Esophagus squamous epithelium (tissue), 5 donors: ENCODE results near the gene DICER1. TPM values are rescaled to one million over a fixed set of nuclear protein-coding genes. Genes with fewer than 3 reads are reported as not detected.

Experiments
- DNase-seq: peaks from one replicate; lab custom pipeline; 2025; lab: John Stamatoyannopoulos, UW
- H3K27ac ChIP-seq, 4 donors: fragments of 200-600 bp; sonication (generic); one replicate each; pipeline ENCODE4 v1.5.1; 2016 to 2019; ENCODE audit warnings: mild to moderate bottlenecking in 1 of 4
- H3K27me3 ChIP-seq, 4 donors: fragments of 200-600 bp; sonication (generic); 1 replicate in 3 of 4; 2 replicates in 1 of 4; pipeline versions ENCODE4 v1.5.1 to v1.6.0; 2017 to 2021; ENCODE audit warnings: antibody characterized with exemption in 1 of 4
- H3K36me3 ChIP-seq, 3 donors: fragments of 200-600 bp; sonication (generic); one replicate each; pipeline ENCODE4 v1.5.1; 2016 to 2019
- H3K4me1 ChIP-seq, 3 donors: fragments of 200-600 bp; sonication (generic); one replicate each; pipeline ENCODE4 v1.5.1; 2017 to 2019
- H3K4me3 ChIP-seq, 4 donors: fragments of 200-600 bp; sonication (generic); 1 replicate in 3 of 4; 2 replicates in 1 of 4; pipeline ENCODE4 v1.5.1; 2016 to 2019; ENCODE audit warnings: mild to moderate bottlenecking in 2 of 4, moderate library complexity in 1 of 4
- H3K9me3 ChIP-seq, 3 donors: fragments of 200-600 bp; sonication (generic); one replicate each; pipeline ENCODE4 v1.5.1; 2016 to 2019
- CTCF ChIP-seq, 6 experiments: fragments of 450-650 bp in 4 of 6; fragments of 200-600 bp in 2 of 6; sonication (generic) in 2 of 6; IDR thresholded peaks; one replicate each; pipeline ENCODE4 v1.5.1; 2016 to 2019; ENCODE audit warnings: antibody characterized with exemption in 6 of 6, mild to moderate bottlenecking in 4 of 6, moderate library complexity in 4 of 6
- POLR2A ChIP-seq, 4 donors: fragments of 450-650 bp; IDR thresholded peaks; one replicate each; pipeline ENCODE4 v1.6.1; 2017; ENCODE audit warnings: antibody characterized with exemption in 4 of 4, mild to moderate bottlenecking in 4 of 4, moderate library complexity in 3 of 4
- WGBS, 2 donors: methylation state at CpG; one replicate each; pipeline ENCODE4 v1.1.5; 2018; 5-methylcytosine and 5-hydroxymethylcytosine counted together
- intact Hi-C: fragments of 100-400 bp; cut with DNase I; formaldehyde crosslinking; loops from one replicate; pipeline ENCODE4 v1.15.0; 2022
- total RNA-seq, 4 donors: library from RNA; depleted of rRNA; stranded (reverse); fragments of >200 nt; gene quantifications; one replicate each; pipeline ENCODE4 v1.1.0, GENCODE V29; 2016
- donor health status: DM: yes; HTN: yes; CAD: no.

Gene DICER1
- total RNA-seq, 4 donors from 2014 or later: 39.4 to 79.7 (median 55.7) TPM

GRCh38 chr14:95104911-95105310, 52.4 kb downstream of the DICER1 start:
- Histone ChIP-seq H3K9me3 (no peaks in the 10 kb centered on the region), H3K36me3 (peaks cover 10 to 97% (median 20%) of the 10 kb centered on the region in 3 donors), H3K27me3 (no peaks in the 10 kb centered on the region), H3K27ac (no peak overlapping the region), H3K4me3 (no peak overlapping the region), H3K4me1 (peaks cover 0 to 14% (median 4%) of the 10 kb centered on the region in 3 donors)
- 100% methylated on average over 3 to 5 of the region's 5 CpGs for WGBS, 2 donors
- intact Hi-C loops: no loop called here
- TF ChIP-seq CTCF (IDR thresholded peaks at IDR 0.05) (no peak), POLR2A (IDR thresholded peaks at IDR 0.05) (no peak)
- DNase-seq: no peak

GRCh38 chr14:95102680-95103044, 54.7 kb downstream of the DICER1 start:
- Histone ChIP-seq H3K4me3 (no peak overlapping the region), H3K36me3 (peaks cover 10 to 85% (median 20%) of the 10 kb centered on the region in 3 donors), H3K4me1 (peaks cover 0 to 33% (median 4%) of the 10 kb centered on the region in 3 donors), H3K27ac (no peak overlapping the region), H3K27me3 (no peaks in the 10 kb centered on the region), H3K9me3 (no peaks in the 10 kb centered on the region)
- intact Hi-C loops: no loop called here
- 77 to 86% methylated on average over 5 of the region's 5 CpGs for WGBS, 2 donors
- no peak for TF ChIP-seq CTCF (IDR thresholded peaks at IDR 0.05)
- no peak for TF ChIP-seq POLR2A (IDR thresholded peaks at IDR 0.05)
- DNase-seq: no peak

- no peaks in the 10 kb centered on the region for H3K9me3 ChIP-seq
- no peaks in the 10 kb centered on the region for H3K27me3 ChIP-seq
- intact Hi-C loops: no loop called here
- no peak for TF ChIP-seq POLR2A (IDR thresholded peaks at IDR 0.05)
- no peak for TF ChIP-seq CTCF (IDR thresholded peaks at IDR 0.05)
- peak overlapping the region in 1 of 4 donors; percentile 0 for H3K27ac ChIP-seq
- H3K4me1 ChIP-seq: peaks cover 0 to 40% (median 4%) of the 10 kb centered on the region in 3 donors
- H3K36me3 ChIP-seq: peaks cover 10 to 82% (median 14%) of the 10 kb centered on the region in 3 donors
- no peak for DNase-seq
- no peak overlapping the region for H3K4me3 ChIP-seq
- WGBS, 2 donors: 81 to 87% methylated on average over 10 of the region's 10 CpGs
Measured at GRCh38 chr14:95101736-95102679, 55.3 kb downstream of the DICER1 start.

- 30 to 36% methylated on average over 3 of the region's 3 CpGs for WGBS, 2 donors
- Histone ChIP-seq H3K4me3 (no peak overlapping the region), H3K27ac (no peak overlapping the region), H3K27me3 (no peaks in the 10 kb centered on the region), H3K4me1 (peaks cover 0 to 40% (median 4%) of the 10 kb centered on the region in 3 donors), H3K36me3 (peaks cover 4 to 79% (median 18%) of the 10 kb centered on the region in 3 donors), H3K9me3 (no peaks in the 10 kb centered on the region)
- intact Hi-C loops: loop anchor here (5.0 kb wide), 1 partner anchor 407 kb away; no protein-coding TSS in a partner anchor
- DNase-seq: no peak
- TF ChIP-seq POLR2A (IDR thresholded peaks at IDR 0.05): no peak
- TF ChIP-seq CTCF (IDR thresholded peaks at IDR 0.05): peak; percentile 39 to 73 (median 62)
Measured at GRCh38 chr14:95098984-95099599, 58.2 kb downstream of the DICER1 start.
